K562 (cell line): ENCODE results near the gene TLE4.

Experiments used
- ZNF785 ChIP-seq: fragments of 250-450 bp; sonication (Bioruptor Pico); IDR thresholded peaks from 2 replicates; pipeline ENCODE4 v1.4.0; 2020; ENCODE audit warnings: mild to moderate bottlenecking
- TF ChIP-seq, protein P1 (sequence below), 3 experiments: IDR thresholded peaks in 2 of 3; conservative IDR thresholded peaks in 1 of 3; 2 replicates each; pipeline ENCODE4 v1.5.1; 2011 to 2012; ENCODE audit warnings: low read length in 3 of 3, mild to moderate bottlenecking in 3 of 3, control low read depth in 2 of 3, improper control_type of control experiment in 1 of 3, inconsistent platforms in 1 of 3, low read depth in 1 of 3, mixed read lengths in 1 of 3, moderate library complexity in 1 of 3; ENCODE audit not compliant: insufficient read depth in 2 of 3

DNA sequence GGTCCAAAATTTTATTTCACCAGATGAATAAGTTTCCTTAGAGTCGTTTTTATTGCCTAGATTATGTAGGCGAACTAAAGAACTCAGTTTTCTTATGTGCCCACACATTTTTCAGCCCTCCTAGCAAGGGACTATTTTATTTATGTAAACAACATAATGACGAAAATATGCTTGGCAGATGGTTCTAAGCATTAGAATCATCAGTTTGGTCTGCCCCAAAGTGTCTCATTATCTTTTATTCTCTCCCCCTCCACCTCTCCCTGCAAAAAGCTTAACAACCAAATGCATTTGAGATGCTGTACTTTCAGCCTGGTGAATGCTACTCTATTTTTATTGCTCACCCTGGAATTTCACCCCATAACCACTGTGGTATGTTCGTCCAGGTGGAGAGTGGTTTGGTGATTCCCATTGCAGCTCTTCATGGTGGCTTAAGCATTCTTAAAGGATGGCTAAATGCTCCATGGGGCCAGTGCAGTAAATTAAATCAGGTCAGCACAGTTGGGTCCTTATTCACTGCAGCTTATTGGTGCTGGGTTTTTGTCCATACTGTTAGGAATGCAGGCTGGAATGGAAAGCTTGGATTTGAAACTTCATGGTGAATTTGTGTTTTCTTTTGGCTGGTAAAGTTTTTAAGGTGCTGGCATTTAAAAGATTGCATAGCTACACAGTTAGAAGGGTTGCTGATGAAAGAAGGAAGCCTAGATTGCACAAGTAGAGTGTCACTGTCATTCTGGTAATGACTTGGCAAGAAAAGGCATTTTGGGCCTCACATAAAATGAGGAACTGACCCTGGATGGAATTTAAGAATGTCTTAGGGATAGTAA lies 39.2 kb downstream of the TLE4 start:
- no peak for TF ChIP-seq ZNF785
- TF ChIP-seq, protein P1, sequence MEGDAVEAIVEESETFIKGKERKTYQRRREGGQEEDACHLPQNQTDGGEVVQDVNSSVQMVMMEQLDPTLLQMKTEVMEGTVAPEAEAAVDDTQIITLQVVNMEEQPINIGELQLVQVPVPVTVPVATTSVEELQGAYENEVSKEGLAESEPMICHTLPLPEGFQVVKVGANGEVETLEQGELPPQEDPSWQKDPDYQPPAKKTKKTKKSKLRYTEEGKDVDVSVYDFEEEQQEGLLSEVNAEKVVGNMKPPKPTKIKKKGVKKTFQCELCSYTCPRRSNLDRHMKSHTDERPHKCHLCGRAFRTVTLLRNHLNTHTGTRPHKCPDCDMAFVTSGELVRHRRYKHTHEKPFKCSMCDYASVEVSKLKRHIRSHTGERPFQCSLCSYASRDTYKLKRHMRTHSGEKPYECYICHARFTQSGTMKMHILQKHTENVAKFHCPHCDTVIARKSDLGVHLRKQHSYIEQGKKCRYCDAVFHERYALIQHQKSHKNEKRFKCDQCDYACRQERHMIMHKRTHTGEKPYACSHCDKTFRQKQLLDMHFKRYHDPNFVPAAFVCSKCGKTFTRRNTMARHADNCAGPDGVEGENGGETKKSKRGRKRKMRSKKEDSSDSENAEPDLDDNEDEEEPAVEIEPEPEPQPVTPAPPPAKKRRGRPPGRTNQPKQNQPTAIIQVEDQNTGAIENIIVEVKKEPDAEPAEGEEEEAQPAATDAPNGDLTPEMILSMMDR (IDR thresholded peaks at IDR 0.05 in 2 of 3, conservative IDR thresholded peaks at IDR 0.05 in 1 of 3; ENCODE audit: insufficient read depth in 2 of 3, low read depth in 1 of 3, low read length in 3 of 3), result no peak
